ENCODE measurements around the gene OVCA2.

The OVCA2 gene

DNA sequence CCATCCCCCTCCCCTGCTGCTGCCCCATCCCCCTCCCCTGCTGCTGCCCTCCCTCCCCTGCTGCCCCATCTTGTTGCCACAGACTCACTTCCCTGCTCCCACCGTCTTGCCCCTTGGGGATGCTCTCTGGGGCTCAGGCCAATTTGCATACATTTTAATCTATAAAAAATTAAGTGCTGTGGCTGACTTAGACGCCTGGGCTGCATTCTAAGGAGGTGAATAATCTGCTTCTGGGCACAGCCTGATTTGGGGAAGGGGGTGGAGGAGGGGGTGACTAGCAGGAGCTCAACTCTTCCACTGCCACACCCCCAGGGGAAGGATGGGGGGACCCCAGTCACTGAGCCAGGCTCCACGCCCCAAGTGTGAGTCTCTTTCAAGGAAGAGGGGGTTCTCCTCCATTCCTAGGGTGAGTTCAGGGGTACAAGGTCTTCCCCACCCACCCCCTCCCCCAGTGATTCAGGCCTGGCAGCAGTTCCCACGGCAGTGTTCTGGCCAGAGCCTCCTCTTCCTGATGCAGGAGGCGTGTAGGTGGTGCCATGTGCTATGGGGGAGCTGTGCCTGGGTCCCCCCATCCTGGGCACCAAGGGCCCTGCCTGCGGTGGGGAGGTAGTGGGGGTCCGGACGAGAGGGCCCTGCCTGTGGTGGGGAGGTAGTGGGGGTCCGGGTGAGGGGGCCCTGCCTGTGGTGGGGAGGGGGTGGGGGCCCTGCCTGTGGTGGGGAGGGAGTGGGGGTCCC lies 6.8 kb upstream of the OVCA2 start:
- peak; percentile 78 for DNase-seq (ENCODE audit: low read depth)

GRCh38 chr17:2035541-2036488 lies 6.0 kb upstream of the OVCA2 start:
- DNase-seq (ENCODE audit: low read depth) = no peak

DNA sequence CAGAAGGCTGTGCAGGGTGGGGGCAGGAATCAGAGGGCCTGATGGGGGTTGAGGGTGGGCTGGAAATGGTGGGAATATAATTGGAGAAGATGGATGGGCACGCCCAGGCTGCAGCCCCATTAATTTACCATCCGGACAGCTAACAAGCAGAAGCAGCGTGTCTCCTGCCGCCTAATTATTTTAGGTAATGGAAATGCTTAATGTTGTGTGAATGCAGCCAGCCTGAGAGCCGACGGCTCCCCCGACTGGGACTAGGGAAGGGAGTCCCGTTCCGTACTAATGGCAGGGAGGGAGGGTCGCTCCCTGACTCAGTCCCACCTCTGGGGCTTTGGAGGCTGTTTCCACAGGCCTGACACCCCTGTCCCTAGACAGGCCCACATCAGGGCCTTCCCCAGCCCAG lies 4.7 kb upstream of the OVCA2 start:
- no peak for DNase-seq (ENCODE audit: low read depth)

DNA sequence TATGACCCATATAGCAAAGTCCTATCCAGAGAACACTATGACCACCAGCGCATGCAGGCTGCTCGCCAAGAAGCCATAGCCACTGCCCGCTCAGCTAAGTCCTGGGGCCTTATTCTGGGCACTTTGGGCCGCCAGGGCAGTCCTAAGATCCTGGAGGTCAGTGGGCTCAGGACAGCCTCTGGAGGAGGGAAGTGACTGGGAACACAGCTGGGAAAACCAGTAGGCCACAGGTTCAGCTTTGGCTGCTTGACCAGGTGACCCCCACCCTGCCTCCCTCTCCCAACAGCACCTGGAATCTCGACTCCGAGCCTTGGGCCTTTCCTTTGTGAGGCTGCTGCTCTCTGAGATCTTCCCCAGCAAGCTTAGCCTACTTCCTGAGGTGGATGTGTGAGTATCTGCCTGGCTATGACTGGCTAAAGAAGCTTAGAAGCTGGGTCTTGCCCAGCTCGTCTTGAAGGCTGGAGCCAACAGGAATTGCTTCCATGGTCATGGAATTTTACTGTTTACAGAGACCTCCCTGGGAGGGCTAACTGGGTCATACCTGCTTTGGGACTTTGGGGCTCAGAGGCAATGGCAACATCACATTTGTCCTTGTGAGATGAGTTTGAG lies 1.5 kb upstream of the OVCA2 start:
- no peak for DNase-seq (ENCODE audit: low read depth)

GRCh38 chr17:2040942-2041560 lies 771 bp upstream of the OVCA2 start:
- no peak for DNase-seq (ENCODE audit: low read depth)

GRCh38 chr17:2042390-2042847 lies 597 bp downstream of the OVCA2 start:
- no peak for DNase-seq (ENCODE audit: low read depth)

GRCh38 chr17:2042933-2043332 lies 1.1 kb downstream of the OVCA2 start:
- DNase-seq (ENCODE audit: low read depth) = no peak

- DNase-seq (ENCODE audit: low read depth) = no peak
Measured at GRCh38 chr17:2043785-2044184, 2.0 kb downstream of the OVCA2 start.

DNA sequence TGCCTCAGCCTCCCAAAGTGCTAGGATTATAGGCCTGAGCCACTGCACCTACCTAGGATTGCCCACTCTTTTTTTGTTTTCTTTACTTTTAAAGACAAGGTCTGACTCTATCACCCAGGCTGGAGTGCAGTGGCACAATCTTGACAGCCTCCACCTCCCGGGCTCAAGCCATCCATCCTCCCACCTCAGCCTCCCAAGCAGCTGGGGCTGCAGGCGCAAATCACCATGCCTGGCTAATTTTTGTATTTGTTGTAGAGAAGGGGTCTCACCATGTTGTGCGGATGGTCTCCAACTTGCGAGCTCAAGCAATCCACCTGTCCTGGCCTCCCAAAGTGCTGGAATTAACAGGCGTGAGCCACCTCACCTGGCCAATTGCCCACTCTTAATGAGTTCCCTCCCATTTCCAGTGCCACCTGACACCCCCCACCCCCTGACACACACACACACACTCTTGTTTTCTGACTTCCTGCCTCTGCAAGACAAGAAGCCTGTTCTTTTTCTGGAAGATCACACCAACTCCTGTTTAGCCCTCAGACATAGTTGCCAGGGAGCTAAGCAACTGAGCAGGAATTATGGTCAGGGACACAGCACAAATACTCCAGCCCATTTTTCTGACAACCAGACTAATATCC lies 2.6 kb downstream of the OVCA2 start:
- no peak for DNase-seq (ENCODE audit: low read depth)

DNA sequence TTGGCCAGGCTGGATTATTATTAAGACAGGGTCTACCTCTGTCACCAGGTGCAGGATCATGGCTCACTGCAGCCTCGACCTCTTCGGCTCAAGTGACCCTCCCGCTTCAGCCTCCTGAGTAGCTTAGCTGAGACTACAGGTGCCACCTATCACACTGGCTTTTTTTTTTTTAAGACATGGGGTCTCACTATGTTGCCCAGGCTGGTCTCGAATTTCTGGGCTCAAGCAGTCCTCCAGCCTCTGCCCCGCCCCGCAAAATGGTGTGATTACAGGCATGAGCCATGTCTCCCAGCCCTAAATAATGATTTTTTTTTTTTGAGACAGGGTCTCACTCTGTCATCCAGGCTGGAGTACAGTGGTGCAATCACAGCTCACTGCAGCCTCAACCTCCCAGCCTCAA lies 5.8 kb downstream of the OVCA2 start:
- DNase-seq (ENCODE audit: low read depth) = no peak

GRCh38 chr17:2048805-2049204 lies 7.0 kb downstream of the OVCA2 start:
- no peak for DNase-seq (ENCODE audit: low read depth)

GRCh38 chr17:2049333-2050299 lies 7.8 kb downstream of the OVCA2 start:
- no peak for DNase-seq (ENCODE audit: low read depth)

DNA sequence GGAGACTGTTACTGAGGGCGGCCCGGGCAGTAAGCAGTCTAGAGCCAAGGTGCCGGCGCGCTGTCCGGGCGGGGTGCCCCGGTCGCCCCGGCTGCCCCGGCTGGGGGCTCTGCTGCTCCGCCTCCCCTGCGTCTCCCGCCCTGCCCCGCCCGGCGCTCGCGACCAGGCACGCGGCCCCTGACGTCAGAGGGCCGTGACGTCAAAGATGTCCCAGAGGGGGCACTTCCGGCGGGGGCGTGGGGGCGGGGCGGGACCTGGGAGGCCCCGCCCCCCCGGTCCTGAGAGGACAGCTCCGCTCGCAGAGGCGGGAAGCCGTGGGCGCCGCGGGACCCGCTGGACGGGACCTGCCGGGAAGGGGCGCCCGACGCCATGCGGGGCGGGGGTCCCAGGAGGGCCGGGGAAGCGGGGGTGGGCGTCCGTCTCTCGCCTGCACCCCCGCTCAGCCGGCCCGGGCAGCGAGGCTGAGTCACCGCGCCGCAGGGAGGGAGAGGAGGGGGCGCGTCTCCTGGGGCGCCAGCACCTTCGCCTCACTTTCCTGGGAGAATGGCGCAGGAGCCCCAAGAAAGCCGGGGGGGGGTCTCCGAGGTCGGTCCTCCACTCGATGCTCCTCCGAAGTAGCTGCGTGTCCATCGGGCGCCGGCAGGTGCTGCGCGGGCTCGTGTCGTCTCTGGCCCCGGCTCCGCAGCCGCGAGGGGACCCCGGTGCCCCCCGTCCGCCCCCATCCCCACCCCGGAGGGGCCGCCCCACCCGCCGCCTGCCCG lies 8.7 kb downstream of the OVCA2 start:
- no peak for DNase-seq (ENCODE audit: low read depth)

GRCh38 chr17:2051061-2051932 lies 9.5 kb downstream of the OVCA2 start:
- DNase-seq (ENCODE audit: low read depth) = no peak

- no peak for DNase-seq (ENCODE audit: low read depth)
Measured at GRCh38 chr17:2051933-2052559, 10.2 kb downstream of the OVCA2 start.

- DNase-seq (ENCODE audit: low read depth) = no peak
Measured at GRCh38 chr17:2053380-2054261, 11.8 kb downstream of the OVCA2 start.

DNA sequence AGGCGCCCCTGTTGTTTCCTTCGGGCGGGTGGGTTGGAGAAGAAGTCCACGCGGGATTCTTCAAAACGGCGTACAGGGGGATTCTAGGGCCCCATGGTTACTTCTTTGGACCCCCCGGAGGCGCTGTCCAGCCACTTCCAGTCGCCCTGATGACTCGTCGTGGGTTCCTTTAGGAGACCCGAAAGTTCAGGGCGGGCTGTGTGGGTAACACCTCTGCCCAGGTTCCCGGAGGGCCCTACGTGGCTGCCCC lies 12.4 kb downstream of the OVCA2 start:
- DNase-seq (ENCODE audit: low read depth) = no peak
